Measurements from ENCODE around the gene CDC25C.
A peak's percentile ranks its signal among the peaks of the same experiment; 100 is the strongest.
"Not testable (repeated sequence)": the region's sequence is repeated elsewhere in the genome, so short reads cannot be mapped to it uniquely, and the experiment has no call there.

Gene CDC25C

DNA sequence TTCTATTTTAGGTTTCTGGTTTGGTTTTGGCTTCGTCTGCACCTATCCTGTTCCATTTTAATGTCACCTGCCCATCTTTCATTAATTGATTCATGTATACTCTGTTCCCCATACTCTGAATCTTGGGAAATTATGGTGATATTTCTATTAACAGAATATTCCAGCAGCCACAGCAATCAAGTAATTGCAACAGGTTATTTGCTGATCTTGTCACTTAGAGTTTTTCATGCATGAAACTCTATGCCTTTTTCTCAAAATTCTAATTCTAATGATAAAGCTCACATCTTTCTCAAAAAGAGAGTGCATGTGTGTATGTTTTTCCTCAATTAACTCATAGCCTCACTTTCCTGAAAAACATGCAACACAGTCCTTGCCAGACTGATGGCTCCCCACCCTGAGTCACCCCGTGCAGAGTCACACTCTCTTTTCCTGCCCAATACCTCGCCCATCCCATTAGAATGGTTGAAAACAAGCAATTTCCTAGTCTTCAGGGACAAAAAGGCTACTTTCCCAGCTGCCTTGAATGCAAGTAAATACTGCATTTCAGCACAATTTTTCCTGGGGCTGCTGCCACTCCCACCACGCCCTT is 72.8 kb downstream of the CDC25C start:
- TF ChIP-seq, protein P1, sequence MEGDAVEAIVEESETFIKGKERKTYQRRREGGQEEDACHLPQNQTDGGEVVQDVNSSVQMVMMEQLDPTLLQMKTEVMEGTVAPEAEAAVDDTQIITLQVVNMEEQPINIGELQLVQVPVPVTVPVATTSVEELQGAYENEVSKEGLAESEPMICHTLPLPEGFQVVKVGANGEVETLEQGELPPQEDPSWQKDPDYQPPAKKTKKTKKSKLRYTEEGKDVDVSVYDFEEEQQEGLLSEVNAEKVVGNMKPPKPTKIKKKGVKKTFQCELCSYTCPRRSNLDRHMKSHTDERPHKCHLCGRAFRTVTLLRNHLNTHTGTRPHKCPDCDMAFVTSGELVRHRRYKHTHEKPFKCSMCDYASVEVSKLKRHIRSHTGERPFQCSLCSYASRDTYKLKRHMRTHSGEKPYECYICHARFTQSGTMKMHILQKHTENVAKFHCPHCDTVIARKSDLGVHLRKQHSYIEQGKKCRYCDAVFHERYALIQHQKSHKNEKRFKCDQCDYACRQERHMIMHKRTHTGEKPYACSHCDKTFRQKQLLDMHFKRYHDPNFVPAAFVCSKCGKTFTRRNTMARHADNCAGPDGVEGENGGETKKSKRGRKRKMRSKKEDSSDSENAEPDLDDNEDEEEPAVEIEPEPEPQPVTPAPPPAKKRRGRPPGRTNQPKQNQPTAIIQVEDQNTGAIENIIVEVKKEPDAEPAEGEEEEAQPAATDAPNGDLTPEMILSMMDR (conservative IDR thresholded peaks at IDR 0.05) = no peak
- H3K27ac ChIP-seq = no peak overlapping the region

DNA sequence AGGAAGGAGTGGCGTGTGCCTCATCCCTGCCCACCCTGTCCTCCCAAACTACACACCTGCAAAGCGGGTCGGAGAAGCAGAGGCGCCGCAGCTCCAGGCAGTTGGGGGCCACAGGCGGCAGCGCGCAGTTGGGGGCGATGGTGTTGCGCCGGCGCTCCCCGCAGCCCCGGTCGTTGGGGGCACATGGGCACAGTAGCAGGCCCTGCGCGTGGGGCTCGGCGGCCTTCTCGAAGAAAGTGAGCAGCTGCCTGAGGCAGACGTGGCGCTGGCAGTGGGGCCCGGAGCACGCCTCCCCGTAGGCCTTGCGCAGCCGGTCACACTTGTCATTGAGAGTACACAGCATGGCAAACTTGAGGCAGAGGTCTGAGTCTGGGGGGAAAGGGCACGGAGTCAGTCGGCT is 74.0 kb downstream of the CDC25C start:
- TF ChIP-seq, protein P1 (conservative IDR thresholded peaks at IDR 0.05) = no peak
- no peak for TF ChIP-seq ZFX (IDR thresholded peaks at IDR 0.05)
- H3K27ac ChIP-seq = no peak overlapping the region

DNA sequence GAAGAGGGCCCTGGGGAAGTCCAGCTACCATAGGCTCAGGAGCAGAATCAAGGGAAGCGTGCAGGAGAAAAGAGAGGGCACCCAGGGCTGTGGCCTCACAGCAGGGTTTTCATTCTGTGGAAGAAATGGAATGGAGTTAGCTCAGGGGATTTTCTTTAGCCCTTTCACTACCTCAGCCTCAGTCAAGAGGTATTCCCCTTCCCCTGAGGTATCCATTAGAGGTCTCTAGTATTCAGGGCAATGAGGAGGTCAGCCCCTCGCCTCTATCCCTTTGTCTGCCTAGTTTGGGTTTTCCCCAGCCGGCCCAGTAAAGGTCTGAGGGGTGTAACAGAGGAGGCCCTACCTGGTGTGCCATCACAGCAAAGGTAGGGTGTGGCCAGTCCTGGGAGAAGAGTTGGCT is 78.7 kb downstream of the CDC25C start:
- TF ChIP-seq, protein P1 (conservative IDR thresholded peaks at IDR 0.05) = no peak
- TF ChIP-seq ZFX (IDR thresholded peaks at IDR 0.05) = no peak
- H3K27ac ChIP-seq = no peak overlapping the region

DNA sequence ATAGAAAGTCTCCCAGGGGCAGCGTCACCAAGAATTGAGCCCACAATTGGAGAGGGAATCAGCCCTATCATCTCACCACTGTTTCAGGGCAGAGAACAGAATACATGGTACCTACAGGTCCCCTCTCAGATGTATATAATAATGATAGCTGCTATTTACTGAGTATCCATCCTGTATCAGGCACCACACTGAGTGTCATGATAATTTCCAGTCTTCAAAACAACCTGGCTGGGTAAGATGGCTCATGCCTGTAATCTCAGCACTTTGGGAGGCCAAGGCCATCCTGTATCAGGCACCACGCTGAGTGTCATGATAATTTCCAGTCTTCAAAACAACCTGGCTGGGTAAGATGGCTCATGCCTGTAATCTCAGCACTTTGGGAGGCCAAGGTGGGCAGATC is 83.8 kb downstream of the CDC25C start:
- H3K27ac ChIP-seq = not testable (repeated sequence)

DNA sequence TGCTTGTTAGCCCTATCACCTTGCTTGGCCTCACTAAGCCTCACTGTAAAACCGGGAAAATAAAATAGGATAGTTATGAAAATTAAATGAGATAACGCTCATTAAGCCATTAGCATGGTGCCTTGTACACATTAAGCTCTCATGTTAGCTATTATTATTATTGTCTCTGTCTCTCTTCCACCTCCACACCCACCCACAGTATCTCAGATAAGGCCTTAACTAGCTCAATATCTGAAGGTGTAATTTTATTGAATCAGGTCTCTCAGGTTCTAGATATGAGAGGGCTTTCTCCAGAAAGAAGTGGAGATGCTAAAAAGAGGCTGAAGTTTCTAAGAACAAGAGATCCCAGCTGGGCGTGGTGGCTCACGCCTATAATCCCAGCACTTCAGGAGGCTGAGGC is 84.8 kb downstream of the CDC25C start:
- TF ChIP-seq ZFX (IDR thresholded peaks at IDR 0.05) = no peak
- TF ChIP-seq, protein P1 (conservative IDR thresholded peaks at IDR 0.05) = no peak
- no peak overlapping the region for H3K27ac ChIP-seq

DNA sequence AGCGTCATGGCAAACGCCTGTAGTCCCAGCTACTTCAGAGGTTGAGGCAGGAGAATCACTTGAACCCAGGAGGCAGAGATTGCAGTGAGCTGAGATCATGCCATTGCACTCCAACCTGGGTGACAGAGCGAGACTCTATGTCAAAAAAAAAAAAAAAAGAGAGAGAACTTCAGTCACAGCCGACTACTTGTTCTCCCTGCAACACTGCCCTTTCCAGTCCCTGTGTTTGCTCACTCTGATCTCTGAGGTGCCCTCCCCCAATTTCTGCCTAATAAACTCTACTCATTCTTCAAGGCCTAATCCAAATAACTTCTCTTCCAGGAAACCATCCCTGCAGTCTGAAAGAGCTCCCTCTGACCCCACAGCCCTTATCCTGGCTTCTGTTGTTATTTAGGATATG is 85.3 kb downstream of the CDC25C start:
- TF ChIP-seq, protein P1 (conservative IDR thresholded peaks at IDR 0.05) = no peak
- H3K27ac ChIP-seq = peak overlapping the region; percentile 4; the same call in 1 of the 2 replicates

DNA sequence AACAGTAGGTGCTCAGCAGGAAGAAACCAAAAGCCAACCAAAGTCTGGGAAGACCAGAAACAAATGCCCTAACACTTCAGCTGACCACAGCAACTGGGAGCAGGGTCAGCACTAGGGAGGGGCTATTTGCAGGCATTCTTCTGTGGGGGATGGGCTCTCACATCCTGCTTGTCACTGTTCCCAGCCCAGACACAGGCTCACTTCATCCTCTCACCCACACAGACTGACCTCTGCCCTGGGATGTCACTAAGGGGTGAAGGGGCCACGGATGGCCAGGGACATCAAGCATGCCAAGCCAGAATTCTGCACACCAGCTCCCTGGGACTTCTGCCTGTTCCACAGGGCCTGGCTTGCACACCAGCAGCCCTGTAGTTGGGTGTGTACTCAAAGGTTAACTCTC is 85.9 kb downstream of the CDC25C start:
- no peak for TF ChIP-seq ZFX (IDR thresholded peaks at IDR 0.05)
- TF ChIP-seq, protein P1 (conservative IDR thresholded peaks at IDR 0.05) = no peak
- peak overlapping the region; percentile 4; the same call in 1 of the 2 replicates for H3K27ac ChIP-seq

DNA sequence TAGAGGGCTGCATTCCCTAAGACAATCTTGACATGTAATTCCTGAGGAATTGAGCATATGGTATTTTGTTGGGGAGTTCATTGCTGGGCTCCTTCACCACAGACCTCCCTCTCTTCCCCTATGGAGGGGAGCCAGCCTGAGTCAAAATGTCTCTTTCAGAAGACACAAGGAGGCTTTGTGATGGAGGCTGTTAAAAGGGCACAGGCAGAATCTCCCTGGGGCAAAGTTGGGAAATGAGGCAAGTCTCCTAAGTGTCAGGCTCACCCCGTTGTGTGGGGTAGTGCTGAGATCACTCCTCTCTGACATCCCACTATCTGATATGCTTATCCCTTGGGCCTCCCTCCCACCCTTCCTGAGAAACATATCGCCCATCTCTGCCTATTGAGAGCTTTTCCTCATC is 87.8 kb downstream of the CDC25C start:
- TF ChIP-seq, protein P1 (conservative IDR thresholded peaks at IDR 0.05) = no peak
- no peak for TF ChIP-seq ZFX (IDR thresholded peaks at IDR 0.05)

More for the DNA sequence above, 87.8 kb downstream of the CDC25C start:
- H3K27ac ChIP-seq = no peak overlapping the region
